Skeletal muscle tissue (tissue), 4 donors: ENCODE data around the gene ITPKB. TPM values are rescaled to one million over a fixed set of nuclear protein-coding genes. Genes with fewer than 3 reads are reported as not detected.
"Not testable (repeated sequence)": the region's sequence is repeated elsewhere in the genome, so short reads cannot be mapped to it uniquely, and the experiment has no call there.

Experiments
- H3K27ac ChIP-seq: one replicate; pipeline ENCODE4 v1.7.0; 2013; ENCODE audit warnings: mild to moderate bottlenecking, low read depth, low read length, inconsistent platforms
- H3K27me3 ChIP-seq, 3 donors: one replicate each; pipeline ENCODE4 v1.7.0; 2013; ENCODE audit warnings: low read length in 3 of 3; ENCODE audit not compliant: control insufficient read depth in 3 of 3, insufficient read depth in 3 of 3
- H3K36me3 ChIP-seq, 3 donors: one replicate each; pipeline ENCODE4 v1.7.0; 2013; ENCODE audit warnings: low read length in 3 of 3; ENCODE audit not compliant: control insufficient read depth in 3 of 3, insufficient read depth in 3 of 3
- H3K4me1 ChIP-seq, 3 donors: one replicate each; pipeline ENCODE4 v1.7.0; 2013; ENCODE audit warnings: low read length in 3 of 3, mild to moderate bottlenecking in 3 of 3; ENCODE audit not compliant: control insufficient read depth in 3 of 3, insufficient read depth in 3 of 3
- H3K4me3 ChIP-seq, 3 donors: one replicate each; pipeline ENCODE4 v1.7.0; 2013; ENCODE audit warnings: low read length in 3 of 3
- H3K9ac ChIP-seq, 3 donors: one replicate each; pipeline ENCODE4 v1.7.0; 2013; ENCODE audit warnings: low read length in 3 of 3, mild to moderate bottlenecking in 3 of 3, moderate library complexity in 2 of 3, low read depth in 1 of 3
- H3K9me3 ChIP-seq, 3 donors: one replicate each; pipeline ENCODE4 v1.7.0; 2013; ENCODE audit warnings: low read length in 3 of 3; ENCODE audit not compliant: control insufficient read depth in 3 of 3
- total RNA-seq: library from RNA; depleted of rRNA; stranded (reverse); fragments of >200 nt; gene quantifications from one replicate; pipeline ENCODE4 v1.2.3, GENCODE V29; 2014
- donor health status: Osteomylitis.

ITPKB gene
- total RNA-seq, 1 donor from 2014 or later: 18.8 TPM

DNA sequence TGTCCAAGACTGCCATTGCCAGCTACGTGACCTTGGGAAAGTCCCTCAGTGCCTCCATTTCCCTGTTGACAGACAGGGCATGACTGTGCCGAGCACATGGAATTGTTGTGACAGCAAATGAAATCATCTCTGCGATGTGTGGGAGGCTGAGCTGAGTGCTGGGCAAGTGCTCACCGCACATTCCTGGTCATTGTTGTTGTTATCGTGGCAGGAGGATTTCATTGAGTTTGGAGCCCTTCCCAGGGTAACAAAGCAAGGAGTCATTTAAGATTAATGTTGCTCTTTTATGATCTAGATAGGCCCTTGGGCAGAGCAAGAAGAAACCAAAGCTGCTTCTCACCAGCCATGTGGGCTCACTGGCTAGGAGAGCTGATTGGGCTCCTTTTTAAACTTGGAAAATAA is 39.6 kb upstream of the ITPKB start:
- peaks cover 0 to 5% (median 0%) of the 10 kb centered on the region in 3 donors for H3K4me1 ChIP-seq
- H3K9ac ChIP-seq: no peak overlapping the region
- no peak overlapping the region for H3K4me3 ChIP-seq
- no peaks in the 10 kb centered on the region for H3K36me3 ChIP-seq
- H3K27ac ChIP-seq: no peak overlapping the region
- no peaks in the 10 kb centered on the region for H3K9me3 ChIP-seq
- H3K27me3 ChIP-seq: no peaks in the 10 kb centered on the region

DNA sequence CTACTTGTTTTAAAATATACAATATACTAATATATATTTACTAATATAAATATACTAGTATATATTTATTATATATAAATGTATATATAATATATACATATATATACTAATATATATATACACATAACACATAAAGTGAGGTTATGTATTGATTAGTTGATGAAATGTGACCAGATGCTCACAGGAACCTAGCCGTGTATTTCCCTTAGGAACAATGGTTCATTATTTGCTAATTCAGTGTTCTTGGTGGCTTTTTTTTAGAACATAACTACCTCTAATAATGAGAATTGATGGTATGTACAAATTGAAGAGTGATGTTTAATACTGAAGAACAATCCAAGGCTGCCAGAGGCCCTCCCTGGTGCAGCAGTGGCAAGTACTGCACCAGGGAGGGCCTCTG is 37.9 kb upstream of the ITPKB start:
- Histone ChIP-seq H3K4me1 (peaks cover 0 to 5% (median 0%) of the 10 kb centered on the region in 3 donors), H3K36me3 (no peaks in the 10 kb centered on the region), H3K27me3 (no peaks in the 10 kb centered on the region), H3K9me3 (no peaks in the 10 kb centered on the region), H3K9ac (no peak overlapping the region), H3K27ac (no peak overlapping the region), H3K4me3 (no peak overlapping the region)

DNA sequence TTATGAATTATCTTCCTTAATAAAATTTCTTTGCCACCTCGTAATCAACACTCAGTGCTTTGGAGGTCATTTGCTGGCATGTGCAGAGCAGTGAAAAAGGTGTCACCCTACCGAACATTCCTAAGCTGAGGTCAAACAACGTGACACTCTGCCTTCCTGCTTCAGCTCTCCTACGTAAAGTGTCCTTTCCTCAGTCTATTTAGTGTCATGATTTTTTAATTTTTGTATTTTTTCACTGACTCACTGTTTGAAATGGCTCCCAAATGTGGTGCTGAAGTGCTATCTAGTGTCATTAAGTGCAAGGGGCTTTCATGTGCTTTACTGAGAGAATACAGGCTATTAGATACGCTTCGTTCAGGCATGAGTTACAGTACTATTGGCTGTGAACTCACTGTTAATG is 37.0 kb upstream of the ITPKB start:
- Histone ChIP-seq H3K27ac (no peak overlapping the region), H3K36me3 (no peaks in the 10 kb centered on the region), H3K27me3 (no peaks in the 10 kb centered on the region), H3K9me3 (no peaks in the 10 kb centered on the region), H3K9ac (no peak overlapping the region), H3K4me3 (no peak overlapping the region), H3K4me1 (peaks cover 0 to 5% (median 0%) of the 10 kb centered on the region in 3 donors)

DNA sequence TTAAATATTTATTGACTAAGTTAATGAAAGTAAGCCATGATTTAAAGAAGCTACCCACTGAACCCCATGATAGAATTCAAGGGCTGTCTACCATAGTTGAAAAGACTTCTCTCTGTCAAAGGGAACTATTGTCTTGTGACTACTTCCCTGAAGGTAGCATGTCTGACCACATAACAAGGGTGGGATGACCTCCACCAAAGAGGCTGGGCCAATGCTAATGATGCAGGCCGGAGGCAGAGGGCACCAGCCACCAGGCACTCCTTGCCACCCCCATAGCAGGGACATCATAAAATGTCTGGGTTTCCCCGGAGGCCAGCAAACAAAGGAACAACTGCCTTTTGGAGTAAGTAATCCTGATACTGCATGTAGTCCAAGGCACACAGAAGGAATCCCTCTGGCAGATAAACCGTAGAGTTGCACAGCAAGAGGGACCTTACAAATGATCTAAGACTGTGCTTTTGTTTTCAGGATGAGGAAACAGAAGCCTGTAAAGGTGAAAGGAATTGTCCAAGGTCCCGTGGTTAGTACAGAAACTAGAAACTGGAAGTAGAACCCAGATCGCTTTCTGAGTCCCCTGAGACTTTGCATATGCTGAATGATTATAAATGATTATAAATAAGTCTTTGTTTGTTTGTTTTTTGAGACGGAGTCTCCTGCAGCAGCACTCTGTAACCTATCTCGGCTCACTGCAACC is 33.5 kb upstream of the ITPKB start:
- Histone ChIP-seq H3K9me3 (no peaks in the 10 kb centered on the region), H3K27ac (no peak overlapping the region), H3K27me3 (no peaks in the 10 kb centered on the region), H3K4me3 (no peak overlapping the region), H3K9ac (no peak overlapping the region), H3K36me3 (no peaks in the 10 kb centered on the region), H3K4me1 (no peaks in the 10 kb centered on the region)

DNA sequence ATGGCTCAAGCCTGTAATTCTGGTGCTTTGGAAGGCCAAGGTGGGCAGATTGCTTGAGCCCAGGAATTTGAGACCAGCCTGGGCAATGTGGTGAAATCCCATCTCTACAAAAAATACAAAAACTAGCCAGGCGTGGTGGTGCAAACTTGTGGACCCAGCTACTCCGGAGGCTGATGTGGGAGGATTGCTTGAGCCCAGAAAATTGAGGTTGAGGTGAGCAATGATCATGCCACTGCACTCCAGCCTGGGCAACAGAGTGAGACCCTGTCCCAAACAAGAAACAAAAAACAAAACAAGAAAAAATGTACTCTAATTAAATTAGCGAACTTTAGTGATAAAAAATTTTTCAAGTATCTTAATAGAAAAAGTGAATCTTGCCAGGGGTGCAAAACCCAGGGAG is 28.1 kb upstream of the ITPKB start:
- H3K4me1 ChIP-seq, H3K4me3 ChIP-seq, H3K9ac ChIP-seq, H3K27ac ChIP-seq, H3K36me3 ChIP-seq, H3K9me3 ChIP-seq: not testable (repeated sequence)
- H3K27me3 ChIP-seq: peaks cover 0 to 11% (median 0%) of the 10 kb centered on the region in 3 donors

DNA sequence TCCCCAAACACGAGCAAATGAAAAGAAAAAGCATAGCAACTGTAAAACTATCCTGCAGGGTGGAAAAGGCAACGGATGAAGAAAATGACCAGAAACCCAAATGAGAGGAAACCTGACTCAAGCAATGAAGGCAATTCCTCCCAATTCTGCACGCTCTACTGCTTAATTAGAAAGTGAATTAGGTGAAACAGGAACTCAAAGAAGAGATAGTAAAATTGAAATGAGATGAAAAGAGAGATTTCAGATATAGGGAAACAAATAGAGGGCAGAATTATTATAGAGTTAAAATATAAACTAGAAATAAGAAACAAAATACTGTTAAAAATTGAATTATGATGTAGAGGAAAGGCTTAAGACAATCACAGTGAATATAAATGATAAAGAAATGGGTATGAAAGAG is 27.5 kb upstream of the ITPKB start:
- H3K4me1 ChIP-seq: no peaks in the 10 kb centered on the region
- no peaks in the 10 kb centered on the region for H3K9me3 ChIP-seq
- no peaks in the 10 kb centered on the region for H3K36me3 ChIP-seq
- H3K4me3 ChIP-seq: no peak overlapping the region
- H3K9ac ChIP-seq: no peak overlapping the region
- H3K27ac ChIP-seq: no peak overlapping the region
- H3K27me3 ChIP-seq: peaks cover 0 to 11% (median 0%) of the 10 kb centered on the region in 3 donors

DNA sequence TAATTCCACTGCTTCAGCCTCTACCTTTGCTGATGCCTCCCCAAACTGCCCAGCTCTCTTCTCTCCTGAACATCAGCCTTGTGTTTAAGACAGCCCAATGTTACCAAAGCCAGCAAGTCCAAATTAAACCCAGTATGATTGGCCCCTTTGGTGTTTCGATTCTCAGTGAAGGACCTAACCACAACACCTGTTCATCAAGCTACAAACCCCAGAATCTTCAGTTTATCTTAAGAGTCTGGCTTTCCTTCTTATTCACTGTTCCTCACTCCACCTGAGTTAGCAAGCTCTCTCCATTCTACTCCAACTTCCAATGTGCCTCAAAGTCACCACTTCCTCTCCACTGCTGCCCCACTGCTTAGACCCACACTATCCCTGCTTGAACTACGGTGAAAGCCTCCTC is 25.5 kb upstream of the ITPKB start:
- H3K27me3 ChIP-seq: peaks cover 0 to 11% (median 0%) of the 10 kb centered on the region in 3 donors
- no peak overlapping the region for H3K9ac ChIP-seq
- H3K9me3 ChIP-seq: no peaks in the 10 kb centered on the region
- H3K36me3 ChIP-seq: no peaks in the 10 kb centered on the region
- no peak overlapping the region for H3K27ac ChIP-seq
- no peak overlapping the region for H3K4me3 ChIP-seq
- no peaks in the 10 kb centered on the region for H3K4me1 ChIP-seq

DNA sequence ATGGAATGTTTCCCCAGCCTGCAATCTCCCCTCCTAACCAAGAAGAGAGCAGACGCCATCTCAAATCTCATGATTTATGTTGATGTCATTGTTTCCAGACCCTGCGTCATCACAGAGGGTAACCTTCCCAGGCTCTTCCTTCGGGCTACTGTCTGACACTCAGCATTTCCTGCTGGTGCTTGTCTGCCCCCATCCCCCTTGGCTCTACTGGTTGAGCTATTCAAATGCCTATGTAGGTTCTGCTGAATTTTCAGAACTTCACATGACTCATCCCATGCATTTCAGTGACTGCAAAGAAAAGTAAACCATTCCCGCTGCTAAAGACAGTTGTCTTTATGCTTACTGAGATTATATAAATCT is 24.8 kb upstream of the ITPKB start:
- Histone ChIP-seq H3K4me1 (no peaks in the 10 kb centered on the region), H3K36me3 (no peaks in the 10 kb centered on the region), H3K9me3 (no peaks in the 10 kb centered on the region), H3K9ac (no peak overlapping the region), H3K27ac (no peak overlapping the region), H3K27me3 (peaks cover 0 to 11% (median 0%) of the 10 kb centered on the region in 3 donors), H3K4me3 (no peak overlapping the region)

DNA sequence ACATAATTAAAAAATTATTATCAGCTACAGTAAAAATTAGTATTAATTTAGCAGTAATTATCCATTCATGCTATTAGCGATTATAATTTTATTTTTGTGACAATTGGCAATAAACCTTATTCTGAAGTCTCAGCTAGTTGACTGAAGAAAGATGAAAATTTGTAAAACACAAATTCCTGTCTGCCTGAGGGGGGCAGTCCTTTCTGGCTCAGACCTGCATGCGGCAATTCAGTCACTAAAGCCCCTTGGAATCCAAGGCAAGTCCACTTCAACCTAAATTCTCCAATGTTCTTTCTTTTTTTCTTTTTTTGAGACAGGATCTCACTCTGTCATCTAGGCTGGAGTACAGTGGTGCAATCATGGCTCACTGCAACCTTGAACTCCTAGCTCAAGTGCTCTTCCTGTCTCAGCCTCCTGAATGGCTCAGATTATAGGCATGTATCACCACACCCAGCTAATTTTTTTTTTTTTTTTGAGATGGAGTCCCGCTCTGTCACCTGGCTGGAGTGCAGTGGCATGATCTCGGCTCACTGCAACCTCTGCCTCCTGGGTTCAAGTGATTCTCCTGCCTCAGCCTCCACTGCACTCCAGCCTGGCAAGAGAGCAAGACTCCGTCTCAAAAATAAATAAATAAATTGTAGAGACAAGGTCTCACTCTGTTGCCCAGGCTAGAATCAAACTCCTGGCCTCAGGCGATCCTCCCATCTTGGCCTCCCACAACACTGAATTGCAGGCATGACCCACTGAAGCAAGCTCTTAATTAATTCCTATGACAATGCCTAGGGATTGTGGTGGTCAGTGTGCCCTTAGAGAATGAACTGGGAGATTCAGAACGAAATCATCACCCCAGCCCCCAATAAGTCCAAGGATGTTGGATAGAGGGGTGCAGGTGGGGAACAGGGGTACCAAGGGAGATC is 24.2 kb upstream of the ITPKB start:
- no peaks in the 10 kb centered on the region for H3K4me1 ChIP-seq
- H3K9ac ChIP-seq: no peak overlapping the region
- H3K4me3 ChIP-seq: no peak overlapping the region
- H3K27ac ChIP-seq: no peak overlapping the region
- H3K27me3 ChIP-seq: peaks cover 0 to 11% (median 0%) of the 10 kb centered on the region in 3 donors
- no peaks in the 10 kb centered on the region for H3K36me3 ChIP-seq
- no peaks in the 10 kb centered on the region for H3K9me3 ChIP-seq

DNA sequence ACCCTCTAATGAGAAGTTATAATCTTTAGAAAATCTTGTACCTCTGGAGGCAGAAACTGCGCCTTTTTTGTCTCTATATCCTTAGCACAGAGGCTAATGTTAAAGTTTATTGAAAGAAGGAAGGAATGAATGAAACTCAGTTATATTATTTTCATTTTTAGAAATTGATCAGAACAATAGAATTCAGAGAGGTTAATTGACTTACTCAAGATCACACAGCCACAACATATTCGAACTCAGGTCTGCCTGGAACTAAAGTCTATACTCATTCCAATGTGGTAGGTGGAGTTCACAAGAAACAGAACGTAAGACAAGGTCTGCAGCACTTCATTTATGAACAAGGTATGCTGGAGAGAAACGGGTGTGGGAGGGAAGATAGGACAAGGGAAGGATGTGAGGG is 23.0 kb upstream of the ITPKB start:
- H3K4me3 ChIP-seq: no peak overlapping the region
- no peaks in the 10 kb centered on the region for H3K4me1 ChIP-seq
- peaks cover 0 to 11% (median 0%) of the 10 kb centered on the region in 3 donors for H3K27me3 ChIP-seq
- no peaks in the 10 kb centered on the region for H3K36me3 ChIP-seq
- H3K9ac ChIP-seq: no peak overlapping the region
- H3K27ac ChIP-seq: no peak overlapping the region
- H3K9me3 ChIP-seq: no peaks in the 10 kb centered on the region
